IMR-90 (cell line): ENCODE results near the gene TAX1BP1. TPM values are rescaled to one million over a fixed set of nuclear protein-coding genes. Genes with fewer than 3 reads are reported as not detected.
A peak's percentile ranks its signal among the peaks of the same experiment; 100 is the strongest.

ENCODE experiments used
- ATAC-seq: fragments of 200-7000 bp; cut with Tn5 transposase; 2 replicates; pipeline ENCODE4 v1.9.1; 2020; ENCODE audit warnings: low read depth, mild to moderate bottlenecking, moderate library complexity
- BruUV-seq: library from RNA; stranded (reverse); fragments of 400-500 nt; replicated peaks from 2 replicates; lab custom pipeline; 2021; lab: Mats Ljungman, UMichigan
- CTCF ChIA-PET: fragments of 300-600 bp; formaldehyde crosslinking; extraction: SDS; loops from one replicate; lab custom pipeline; 2021; ENCODE audit warnings: antibody characterized with exemption; lab: Yijun Ruan, JAX
- POLR2A ChIA-PET: fragments of 300-600 bp; sonication (Branson Sonifier 250); formaldehyde crosslinking; loops from one replicate; lab custom pipeline; 2022; ENCODE audit warnings: antibody characterized with exemption; ENCODE audit not compliant: unreplicated experiment; lab: Charles Lee
- DNase-seq: peaks from one replicate; pipeline ENCODE4 v3.0.0; 2013
- H2AFZ ChIP-seq: replicated peaks from 2 replicates; pipeline ENCODE3; 2013; ENCODE audit warnings: low read length, mild to moderate bottlenecking; ENCODE audit not compliant: poor library complexity
- H2AK5ac ChIP-seq: 2 replicates; pipeline ENCODE4 v1.6.1; 2013; ENCODE audit warnings: low read depth, low read length, inconsistent platforms
- H2AK9ac ChIP-seq: replicated peaks from 2 replicates; pipeline ENCODE3; 2013; ENCODE audit warnings: mild to moderate bottlenecking, low read depth, low read length, moderate library complexity; ENCODE audit not compliant: poor library complexity
- H2BK120ac ChIP-seq: 2 replicates; pipeline ENCODE4 v1.6.1; 2013; ENCODE audit warnings: low read depth, low read length, inconsistent platforms
- H2BK15ac ChIP-seq: 3 replicates; pipeline ENCODE4 v1.6.1; 2013; ENCODE audit warnings: low read depth, low read length, inconsistent platforms
- H2BK20ac ChIP-seq: 2 replicates; pipeline ENCODE4 v1.6.1; 2013; ENCODE audit warnings: low read depth, mild to moderate bottlenecking, inconsistent platforms, low read length, moderate library complexity
- H2BK5ac ChIP-seq: 2 replicates; pipeline ENCODE4 v1.6.1; 2013; ENCODE audit warnings: mild to moderate bottlenecking, low read depth, low read length, inconsistent platforms; ENCODE audit not compliant: poor library complexity, severe bottlenecking
- H3K14ac ChIP-seq: replicated peaks from 2 replicates; pipeline ENCODE4 v1.6.1; 2013; ENCODE audit warnings: low read depth, low read length, inconsistent platforms
- H3K18ac ChIP-seq: 2 replicates; pipeline ENCODE4 v1.6.1; 2013; ENCODE audit warnings: low read depth, low read length, control low read depth
- H3K23ac ChIP-seq: 2 replicates; pipeline ENCODE4 v1.6.1; 2013; ENCODE audit warnings: low read depth, low read length, inconsistent platforms
- H3K27ac ChIP-seq: 2 replicates; pipeline ENCODE4 v1.5.1; 2013; ENCODE audit warnings: mild to moderate bottlenecking, control low read depth, low read length; ENCODE audit not compliant: insufficient read depth
- H3K27me3 ChIP-seq: 2 replicates; pipeline ENCODE4 v1.6.1; 2013; ENCODE audit warnings: low read length; ENCODE audit not compliant: control insufficient read depth, insufficient read depth
- H3K36me3 ChIP-seq: 2 replicates; pipeline ENCODE4 v1.6.1; 2013; ENCODE audit warnings: low read length, mixed read lengths; ENCODE audit not compliant: control insufficient read depth, insufficient read depth
- H3K4ac ChIP-seq: 2 replicates; pipeline ENCODE4 v1.6.1; 2013; ENCODE audit warnings: low read depth, low read length, inconsistent platforms
- H3K4me1 ChIP-seq: 2 replicates; pipeline ENCODE4 v1.6.1; 2013; ENCODE audit warnings: low read length, mixed read lengths; ENCODE audit not compliant: control insufficient read depth, insufficient read depth
- H3K4me2 ChIP-seq: 2 replicates; pipeline ENCODE4 v1.6.1; 2013; ENCODE audit warnings: low read depth, mild to moderate bottlenecking, control low read depth, low read length, moderate library complexity
- H3K4me3 ChIP-seq: 2 replicates; pipeline ENCODE4 v1.5.1; 2013; ENCODE audit warnings: low read depth, mild to moderate bottlenecking, control low read depth, low read length, moderate library complexity; ENCODE audit not compliant: insufficient read depth
- H3K56ac ChIP-seq: 2 replicates; pipeline ENCODE4 v1.6.1; 2013; ENCODE audit warnings: low read length, inconsistent platforms; ENCODE audit not compliant: insufficient read depth; ENCODE audit errors: extremely low read depth
- H3K79me1 ChIP-seq, 2 experiments: 2 replicates each; pipeline ENCODE4 v1.6.1; 2013; ENCODE audit warnings: low read length in 2 of 2, inconsistent platforms in 1 of 2, low read depth in 1 of 2
- H3K9ac ChIP-seq: 2 replicates; pipeline ENCODE4 v1.6.1; 2013; ENCODE audit warnings: low read depth, low read length, control low read depth
- H3K9me1 ChIP-seq: 2 replicates; pipeline ENCODE4 v1.6.1; 2013; ENCODE audit warnings: low read length, inconsistent platforms; ENCODE audit not compliant: insufficient read depth
- H3K9me3 ChIP-seq: 2 replicates; pipeline ENCODE4 v1.6.1; 2013; ENCODE audit warnings: low read length; ENCODE audit not compliant: control insufficient read depth, insufficient read depth
- H4K20me1 ChIP-seq: 2 replicates; pipeline ENCODE4 v1.6.1; 2013; ENCODE audit warnings: low read length, inconsistent platforms; ENCODE audit not compliant: insufficient read depth
- H4K5ac ChIP-seq: 2 replicates; pipeline ENCODE4 v1.6.1; 2013; ENCODE audit warnings: mild to moderate bottlenecking, low read depth, low read length, control low read depth
- H4K8ac ChIP-seq, 2 experiments: 2 replicates each; pipeline ENCODE4 v1.6.1; 2013; ENCODE audit warnings: low read depth in 2 of 2, low read length in 2 of 2, control low read depth in 1 of 2, inconsistent platforms in 1 of 2
- H4K91ac ChIP-seq: 2 replicates; pipeline ENCODE4 v1.6.1; 2013; ENCODE audit warnings: low read depth, low read length, inconsistent platforms; ENCODE audit not compliant: insufficient read depth
- BHLHE40 ChIP-seq: fragments of 150-350 bp; IDR thresholded peaks from 2 replicates; pipeline ENCODE4 v1.6.1; 2016; ENCODE audit warnings: mild to moderate bottlenecking, low read depth, low read length
- ELK1 ChIP-seq: fragments of 150-350 bp; IDR thresholded peaks from 2 replicates; pipeline ENCODE4 v1.6.1; 2016; ENCODE audit warnings: low read depth, mild to moderate bottlenecking, low read length, moderate library complexity, borderline replicate concordance
- MAFK ChIP-seq: IDR thresholded peaks from 2 replicates; pipeline ENCODE4 v1.6.1; 2012; ENCODE audit warnings: low read depth, low read length, improper control_type of control experiment
- RCOR1 ChIP-seq: IDR thresholded peaks from 2 replicates; pipeline ENCODE4 v1.6.1; 2012; ENCODE audit warnings: mild to moderate bottlenecking, low read length, improper control_type of control experiment; ENCODE audit not compliant: insufficient replicate concordance
- WGBS, 2 experiments: methylation state at CpG; one replicate each; pipeline versions ENCODE4 v1.1.5 to v1.1.7; 2013; ENCODE audit warnings: missing lambda C conversion rate in 2 of 2; ENCODE audit not compliant: insufficient read length in 1 of 2; ENCODE audit errors: extremely low coverage in 2 of 2; 5-methylcytosine and 5-hydroxymethylcytosine counted together
- dilution Hi-C: fragments of 300-500 bp; cut with HindIII; formaldehyde crosslinking; loops from one replicate; pipeline ENCODE4 v1.14.3; 2018; ENCODE audit warnings: low sequenced_read_pairs; ENCODE audit not compliant: unreplicated experiment
- in situ Hi-C: fragments of 300-500 bp; cut with MboI; formaldehyde crosslinking; loops from 3 replicates; pipeline ENCODE4 v1.14.3; 2019; ENCODE audit warnings: low sequenced_read_pairs, inconsistent platforms, mixed read lengths
- intact Hi-C: fragments of 100-400 bp; cut with micrococcal nuclease; formaldehyde crosslinking; loops from 2 replicates; pipeline ENCODE4 v1.10.0; 2022
- polyA plus RNA-seq, 3 experiments: library from polyadenylated mRNA; depleted of rRNA; stranded (reverse); fragments of >200 nt; gene quantifications; 2 replicates each; pipeline ENCODE4 v1.2.3, GENCODE V29; 2012; ENCODE audit warnings: low replicate concordance in 1 of 3
- total RNA-seq: library from RNA; depleted of rRNA; stranded (reverse); fragments of >200 nt; gene quantifications from 2 replicates; pipeline ENCODE4 v1.2.3, GENCODE V29; 2012

Gene TAX1BP1
- total and polyA plus RNA-seq, 2 of the 4 experiments (the other 2 are of a cell fraction), result 49.0 to 52.7 TPM

- Histone ChIP-seq H2AK9ac (no peak overlapping the region), H4K20me1 (no peaks in the 10 kb centered on the region), H2AFZ (no peak overlapping the region), H4K5ac (no peak overlapping the region), H3K9me3 (no peaks in the 10 kb centered on the region), H3K27ac (no peak overlapping the region), H3K9me1 (peaks cover 12% of the 10 kb centered on the region), H2BK5ac (no peak overlapping the region), H3K4me2 (peak overlapping the region; percentile 12; the same call in 1 of the 2 replicates), H2BK15ac (no peak overlapping the region), H3K36me3 (no peaks in the 10 kb centered on the region), H2BK20ac (no peak overlapping the region), H3K14ac (0 out of 2 replicates have a peak overlapping the region, but pooled peaks have one; percentile 15), H2AK5ac (no peak overlapping the region), H3K18ac (no peak overlapping the region), H3K79me1 (no peaks in the 10 kb centered on the region), H3K56ac (no peak overlapping the region), H2BK120ac (no peak overlapping the region), H3K4me3 (no peak overlapping the region), H4K91ac (no peak overlapping the region), H4K8ac (peak overlapping the region in 1 of 2 experiments; percentile 51; a peak in 2 of 4 replicates), H3K23ac (no peak overlapping the region), H3K9ac (no peak overlapping the region), H3K4ac (no peak overlapping the region), H3K4me1 (peaks cover 7% of the 10 kb centered on the region; the same call in 1 of the 2 replicates), H3K27me3 (no peaks in the 10 kb centered on the region)
- DNase-seq (peak; percentile 49), ATAC-seq (peak; percentile 77)
- ChIA-PET POLR2A (no interaction called here), CTCF (no interaction called here)
- intact Hi-C loops (no loop called here), dilution Hi-C loops (no loop called here), in situ Hi-C loops (no loop called here)
- BruUV-seq, result no TSS peak
- TF ChIP-seq RCOR1 (no peak), MAFK (no peak), ELK1 (no peak), BHLHE40 (no peak)
- WGBS, 2 experiments, result no CpG with 5 or more reads among the region's 3 CpGs
Observed at GRCh38 chr7:27697861-27698430, 42.0 kb upstream of the TAX1BP1 start.
